GM20431 (cell line): Measurements from ENCODE around the gene RBM5.
"Not testable (repeated sequence)": the region's sequence is repeated elsewhere in the genome, so short reads cannot be mapped to it uniquely, and the experiment has no call there.

ENCODE experiments used
- in situ Hi-C: fragments of 300-500 bp; cut with MseI, MboI; formaldehyde crosslinking; loops from one replicate; pipeline ENCODE4 v1.15.0; 2020; ENCODE audit warnings: low sequenced_read_pairs; ENCODE audit not compliant: unreplicated experiment

RBM5 gene

GRCh38 chr3:50088725-50089608, at the start of gene RBM5:
Gene RBM5 (plus strand): TSS chr3:50088919. CDS start chr3:50090435, 1,516 bp downstream.
- in situ Hi-C loops = no loop called here

GRCh38 chr3:50044976-50045375, 43.7 kb upstream of the RBM5 start:
- in situ Hi-C loops = no loop called here

- in situ Hi-C loops = no loop called here
These were observed 41.3 kb upstream of the RBM5 start for GRCh38 chr3:50047426-50047825.

- in situ Hi-C loops = no loop called here
These were observed 38.4 kb upstream of the RBM5 start for GRCh38 chr3:50050361-50050760.

GRCh38 chr3:50057756-50058155, 31.0 kb upstream of the RBM5 start:
- in situ Hi-C loops = no loop called here

- in situ Hi-C loops = no loop called here
These were observed 20.6 kb upstream of the RBM5 start for GRCh38 chr3:50068134-50068533.

GRCh38 chr3:50078091-50078490, 10.6 kb upstream of the RBM5 start:
- in situ Hi-C loops = no loop called here

- in situ Hi-C loops = no loop called here
These were observed 10.1 kb upstream of the RBM5 start for GRCh38 chr3:50078622-50079021.

GRCh38 chr3:50084951-50085350, 3.8 kb upstream of the RBM5 start:
- in situ Hi-C loops = not testable (repeated sequence)

- in situ Hi-C loops = no loop called here
These were observed 858 bp downstream of the RBM5 start for GRCh38 chr3:50089609-50089945.

GRCh38 chr3:50090984-50091383, 2.3 kb downstream of the RBM5 start:
- in situ Hi-C loops = no loop called here

GRCh38 chr3:50095352-50095998, 6.8 kb downstream of the RBM5 start:
- in situ Hi-C loops = no loop called here

GRCh38 chr3:50100386-50100785, 11.7 kb downstream of the RBM5 start:
- in situ Hi-C loops = no loop called here

GRCh38 chr3:50100956-50101845, 12.5 kb downstream of the RBM5 start:
- in situ Hi-C loops = no loop called here

GRCh38 chr3:50102558-50102957, 13.8 kb downstream of the RBM5 start:
- in situ Hi-C loops = no loop called here

GRCh38 chr3:50111757-50112156, 23.0 kb downstream of the RBM5 start:
- in situ Hi-C loops = no loop called here

GRCh38 chr3:50112462-50112861, 23.7 kb downstream of the RBM5 start:
- in situ Hi-C loops = no loop called here

- in situ Hi-C loops = no loop called here
These were observed 28.4 kb downstream of the RBM5 start for GRCh38 chr3:50117120-50117519.

GRCh38 chr3:50118237-50118636, 29.5 kb downstream of the RBM5 start:
- in situ Hi-C loops = no loop called here

GRCh38 chr3:50119786-50120185, 31.1 kb downstream of the RBM5 start:
- in situ Hi-C loops = no loop called here
